ENCODE results near the gene CIITA. TPM values are rescaled to one million over a fixed set of nuclear protein-coding genes. Genes with fewer than 3 reads are reported as not detected.

Gene CIITA
- total and polyA plus RNA-seq, 12 donors: 1.3 to 48.1 (median 17.5) TPM

GRCh38 chr16:10885246-10885645, 8.2 kb downstream of the CIITA start:
- Histone ChIP-seq H3K27ac (peak overlapping the region in 2 of 5 donors; percentile 51 to 62), H3K36me3 (replicated peaks in 1 of 2) (no peaks in the 10 kb centered on the region), H3K27me3 (no peaks in the 10 kb centered on the region), H3K4me1 (replicated peaks in 1 of 2) (no peaks in the 10 kb centered on the region), H3K9me3 (replicated peaks in 1 of 3) (no peaks in the 10 kb centered on the region), H3K4me3 (no peak overlapping the region)
- WGBS, 4 donors: 58 to 75% (median 64%) methylated on average over 6 of the region's 6 CpGs
- peak in 1 of 7 donors; percentile 31 for DNase-seq
- intact Hi-C loops (cut with DNase I): no loop called here
- TF ChIP-seq CTCF (IDR thresholded peaks at IDR 0.05) (no peak), POLR2A (IDR thresholded peaks at IDR 0.05) (no peak)

DNA sequence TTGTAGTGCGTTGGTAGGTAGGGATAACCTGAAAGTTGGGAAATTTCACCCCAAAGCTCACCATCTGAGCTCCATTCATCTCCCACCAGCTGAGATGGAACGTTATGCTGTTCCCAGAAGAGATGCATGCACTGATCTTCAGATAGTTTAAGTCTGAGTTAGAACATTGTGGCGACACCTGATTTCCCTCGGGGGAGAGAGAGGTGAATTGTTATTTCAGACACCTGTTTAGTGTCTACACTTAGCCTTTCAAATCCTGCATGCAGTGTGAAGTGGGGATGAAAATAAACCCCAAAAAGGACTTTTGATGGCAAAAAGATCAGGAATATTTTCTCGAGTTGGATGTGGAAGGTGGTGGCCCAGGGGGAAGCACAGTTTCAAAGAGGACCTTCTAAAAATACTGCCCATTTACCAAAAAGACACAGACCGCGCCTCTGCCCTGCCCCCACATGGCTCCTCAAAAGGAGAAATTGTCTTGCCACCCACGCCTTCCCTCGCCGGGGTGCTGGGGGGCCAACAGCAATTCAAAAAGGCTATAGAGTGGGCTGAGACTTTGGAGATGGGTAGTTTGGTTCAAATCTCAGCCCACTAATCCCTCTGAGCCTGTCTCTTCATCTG, 11.4 kb downstream of the CIITA start:
- H3K36me3 ChIP-seq (replicated peaks in 1 of 2): no peaks in the 10 kb centered on the region
- TF ChIP-seq CTCF (IDR thresholded peaks at IDR 0.05) (no peak), POLR2A (IDR thresholded peaks at IDR 0.05) (no peak)
- no peaks in the 10 kb centered on the region for H3K9me3 ChIP-seq (replicated peaks in 1 of 3)
- WGBS, 4 donors: 50 to 68% (median 58%) methylated on average over 10 of the region's 10 CpGs
- no peaks in the 10 kb centered on the region for H3K4me1 ChIP-seq (replicated peaks in 1 of 2)
- H3K27me3 ChIP-seq: no peaks in the 10 kb centered on the region
- no peak overlapping the region for H3K4me3 ChIP-seq
- H3K27ac ChIP-seq: no peak overlapping the region
- intact Hi-C loops (cut with DNase I): no loop called here
- peak in 1 of 7 donors; percentile 29 for DNase-seq

DNA sequence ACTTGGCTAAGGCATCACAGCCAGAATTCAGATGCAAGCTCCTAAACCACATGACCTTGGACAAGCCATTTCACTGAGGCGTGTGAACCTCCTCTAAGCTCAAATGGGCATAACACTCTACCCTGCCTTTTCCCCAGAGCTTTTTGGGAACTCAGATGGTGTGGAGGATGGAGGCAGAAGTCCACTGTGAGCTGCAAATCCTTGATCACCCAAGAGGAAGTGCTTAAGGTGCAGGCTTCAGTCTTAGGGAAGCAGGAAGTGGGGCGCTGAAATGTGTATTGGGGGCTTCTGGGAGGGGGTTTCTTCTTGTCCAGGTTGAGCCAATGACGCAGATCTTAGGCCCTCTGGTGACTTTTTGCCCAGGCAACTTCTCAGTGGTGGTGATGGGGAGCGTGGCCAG, 12.9 kb downstream of the CIITA start:
- TF ChIP-seq POLR2A (IDR thresholded peaks at IDR 0.05) (no peak), CTCF (IDR thresholded peaks at IDR 0.05) (no peak)
- H3K27ac ChIP-seq: no peak overlapping the region
- no peaks in the 10 kb centered on the region for H3K27me3 ChIP-seq
- H3K9me3 ChIP-seq (replicated peaks in 1 of 3): no peaks in the 10 kb centered on the region
- H3K4me1 ChIP-seq (replicated peaks in 1 of 2): no peaks in the 10 kb centered on the region
- WGBS, 4 donors: 60 to 100% (median 74%) methylated on average over 1 to 4 of the region's 4 CpGs
- no peaks in the 10 kb centered on the region for H3K36me3 ChIP-seq (replicated peaks in 1 of 2)
- intact Hi-C loops (cut with DNase I): no loop called here
- H3K4me3 ChIP-seq: no peak overlapping the region
- no peak for DNase-seq

GRCh38 chr16:10892782-10893318, 15.8 kb downstream of the CIITA start:
- Histone ChIP-seq H3K4me3 (no peak overlapping the region), H3K27ac (no peak overlapping the region), H3K27me3 (no peaks in the 10 kb centered on the region), H3K4me1 (replicated peaks in 1 of 2) (no peaks in the 10 kb centered on the region), H3K36me3 (replicated peaks in 1 of 2) (no peaks in the 10 kb centered on the region), H3K9me3 (replicated peaks in 1 of 3) (no peaks in the 10 kb centered on the region)
- DNase-seq: no peak
- TF ChIP-seq POLR2A (IDR thresholded peaks at IDR 0.05): no peak
- no peak for TF ChIP-seq CTCF (IDR thresholded peaks at IDR 0.05)
- 77 to 97% (median 82%) methylated on average over 3 to 5 of the region's 5 CpGs for WGBS, 4 donors
- intact Hi-C loops (cut with DNase I): no loop called here

All from adrenal gland (tissue), 12 donors.